Fibroblast of mammary gland (primary cell): ENCODE measurements around the gene CPSF3.
"Not testable (repeated sequence)": the region's sequence is repeated elsewhere in the genome, so short reads cannot be mapped to it uniquely, and the experiment has no call there.

Source experiments
- DNase-seq: peaks from one replicate; pipeline ENCODE4 v3.0.0-alpha.2; 2010; ENCODE audit warnings: low read depth
- H3K4me3 ChIP-seq: 2 replicates; pipeline ENCODE4 v1.5.1; 2011; ENCODE audit warnings: low read depth, mild to moderate bottlenecking, low read length, moderate library complexity; ENCODE audit not compliant: control insufficient read depth
- CTCF ChIP-seq: conservative IDR thresholded peaks from 2 replicates; pipeline ENCODE4 v1.5.1; 2011; ENCODE audit warnings: low read depth, low read length, inconsistent platforms; ENCODE audit not compliant: control insufficient read depth, insufficient read depth

Gene CPSF3

GRCh38 chr2:9498210-9498609, 74.8 kb downstream of the CPSF3 start:
- H3K4me3 ChIP-seq = no peak overlapping the region
- DNase-seq = no peak
- no peak for TF ChIP-seq CTCF

GRCh38 chr2:9508931-9509330, 85.5 kb downstream of the CPSF3 start:
- DNase-seq = no peak
- no peak for TF ChIP-seq CTCF
- no peak overlapping the region for H3K4me3 ChIP-seq

- DNase-seq, H3K4me3 ChIP-seq: not testable (repeated sequence)
These were observed 90.5 kb downstream of the CPSF3 start for GRCh38 chr2:9513946-9514345.

GRCh38 chr2:9517118-9517782, 93.8 kb downstream of the CPSF3 start:
- TF ChIP-seq CTCF = no peak
- DNase-seq = no peak
- H3K4me3 ChIP-seq = no peak overlapping the region

- no peak overlapping the region for H3K4me3 ChIP-seq
- no peak for DNase-seq
- no peak for TF ChIP-seq CTCF
These were observed 94.7 kb downstream of the CPSF3 start for GRCh38 chr2:9518163-9518562.

GRCh38 chr2:9518780-9519179, 95.3 kb downstream of the CPSF3 start:
- no peak for DNase-seq
- H3K4me3 ChIP-seq = no peak overlapping the region
- TF ChIP-seq CTCF = no peak

GRCh38 chr2:9519250-9519649, 95.8 kb downstream of the CPSF3 start:
- peak; percentile 56 for DNase-seq
- H3K4me3 ChIP-seq = no peak overlapping the region
- no peak for TF ChIP-seq CTCF
